Prostate gland (tissue), 2 donors: ENCODE measurements around the gene CFAP221. TPM values are rescaled to one million over a fixed set of nuclear protein-coding genes. Genes with fewer than 3 reads are reported as not detected.

Source experiments
- DNase-seq: peaks from one replicate; pipeline ENCODE4 v3.0.0-alpha.2; 2019; ENCODE audit warnings: low spot score
- H3K27ac ChIP-seq, 2 donors: fragments of 200-600 bp; sonication (generic); 2 replicates each; pipeline ENCODE4 v1.5.1; 2017 to 2019
- H3K27me3 ChIP-seq: fragments of 200-600 bp; sonication (generic); replicated peaks from 2 replicates; pipeline ENCODE4 v1.5.1; 2019; ENCODE audit not compliant: insufficient read depth
- H3K36me3 ChIP-seq, 2 donors: fragments of 200-600 bp; sonication (generic); 1 replicate in 1 of 2; 2 replicates in 1 of 2; pipeline versions ENCODE4 v1.5.1 to v1.8.1; 2017 to 2019
- H3K4me1 ChIP-seq: fragments of 200-600 bp; sonication (generic); replicated peaks from 2 replicates; pipeline ENCODE4 v1.5.1; 2019
- H3K4me3 ChIP-seq, 2 donors: fragments of 200-600 bp; sonication (generic); 2 replicates each; pipeline ENCODE4 v1.5.1; 2017 to 2019
- H3K9me3 ChIP-seq: fragments of 200-600 bp; sonication (generic); 2 replicates; pipeline ENCODE4 v1.5.1; 2017
- CTCF ChIP-seq, 4 experiments: fragments of 200-600 bp in 2 of 4; fragments of 450-650 bp in 2 of 4; sonication (generic) in 2 of 4; IDR thresholded peaks; 1 replicate in 3 of 4; 2 replicates in 1 of 4; pipeline ENCODE4 v1.5.1; 2016 to 2019; ENCODE audit warnings: antibody characterized with exemption in 4 of 4, mild to moderate bottlenecking in 2 of 4, moderate library complexity in 2 of 4
- POLR2A ChIP-seq: fragments of 450-650 bp; IDR thresholded peaks from one replicate; pipeline ENCODE4 v1.6.1; 2016; ENCODE audit warnings: antibody characterized with exemption, mild to moderate bottlenecking
- POLR2AphosphoS5 ChIP-seq: sonication (generic); formaldehyde crosslinking; IDR thresholded peaks from one replicate; pipeline ENCODE4 v1.6.1; 2017; ENCODE audit warnings: antibody characterized with exemption
- WGBS: methylation state at CpG from one replicate; pipeline ENCODE4 v1.1.5; 2018; 5-methylcytosine and 5-hydroxymethylcytosine counted together
- intact Hi-C: fragments of 100-400 bp; cut with DNase I; formaldehyde crosslinking; loops from one replicate; pipeline ENCODE4 v1.14.2; 2022
- total RNA-seq, 2 donors: library from RNA; depleted of rRNA; stranded (reverse); fragments of >200 nt; gene quantifications; one replicate each; pipeline ENCODE4 v1.1.0, GENCODE V29; 2016

CFAP221 gene
- total RNA-seq, 2 donors from 2014 or later, result 18.3 TPM; not detected in 1

- no peak for DNase-seq
- Histone ChIP-seq H3K27ac (no peak overlapping the region), H3K27me3 (peaks cover 2% of the 10 kb centered on the region), H3K4me3 (no peak overlapping the region), H3K4me1 (no peaks in the 10 kb centered on the region), H3K9me3 (no peaks in the 10 kb centered on the region), H3K36me3 (no peaks in the 10 kb centered on the region)
- no peak for TF ChIP-seq CTCF (IDR thresholded peaks at IDR 0.05)
- no peak for TF ChIP-seq POLR2AphosphoS5
- TF ChIP-seq POLR2A, result no peak
- 73% methylated on average over 5 of the region's 5 CpGs for WGBS
- intact Hi-C loops, result loop anchor here (2.0 kb wide), 1 partner anchor 471 kb away; no protein-coding TSS in a partner anchor
These were observed 159.3 kb downstream of the CFAP221 start for GRCh38 chr2:119703526-119703925.

- no peaks in the 10 kb centered on the region for H3K9me3 ChIP-seq
- H3K36me3 ChIP-seq, result no peaks in the 10 kb centered on the region
- H3K4me3 ChIP-seq, result no peak overlapping the region
- peaks cover 2% of the 10 kb centered on the region for H3K27me3 ChIP-seq
- DNase-seq, result no peak
- H3K4me1 ChIP-seq, result no peaks in the 10 kb centered on the region
- TF ChIP-seq POLR2AphosphoS5, result no peak
- no peak for TF ChIP-seq POLR2A
- no peak for TF ChIP-seq CTCF (IDR thresholded peaks at IDR 0.05)
- no peak overlapping the region for H3K27ac ChIP-seq
- WGBS, result 80% methylated on average over 2 of the region's 2 CpGs
- intact Hi-C loops, result no loop called here
These were observed 160.4 kb downstream of the CFAP221 start for GRCh38 chr2:119704670-119705120.

GRCh38 chr2:119706221-119706620 is 162.0 kb downstream of the CFAP221 start:
- Histone ChIP-seq H3K27me3 (no peaks in the 10 kb centered on the region), H3K36me3 (no peaks in the 10 kb centered on the region), H3K27ac (no peak overlapping the region), H3K9me3 (no peaks in the 10 kb centered on the region), H3K4me3 (no peak overlapping the region), H3K4me1 (no peaks in the 10 kb centered on the region)
- intact Hi-C loops, result no loop called here
- TF ChIP-seq POLR2AphosphoS5 (no peak), POLR2A (no peak), CTCF (IDR thresholded peaks at IDR 0.05) (no peak)
- 82% methylated on average over 8 of the region's 8 CpGs for WGBS
- DNase-seq, result no peak

Other genes with a start within 250 kb of the CFAP221 start
- gene C2orf76, start 177.6 kb upstream of the CFAP221 start, total RNA-seq, result 10 to 100 TPM; 15.8 to 16.2 TPM
- 100 to 1,000 TPM; 145 to 324 TPM for gene DBI, start 177.5 kb upstream of the CFAP221 start, total RNA-seq
- 1 to 10 TPM; 1.7 to 6.8 TPM for gene TMEM37, start 112.6 kb upstream of the CFAP221 start, total RNA-seq
- gene SCTR, start 20.0 kb upstream of the CFAP221 start, total RNA-seq, result not detected
- 10 to 100 TPM; 17.6 to 24.6 TPM for gene TMEM177, start 134.8 kb downstream of the CFAP221 start, total RNA-seq
- 10 to 100 TPM; 23.7 to 65.3 TPM for gene PTPN4, start 215.5 kb downstream of the CFAP221 start, total RNA-seq